OCI-LY3 (cell line): ENCODE results near the gene PRR35.

Source experiments
- H2AFZ ChIP-seq: fragments of 200-600, 300-600 bp; shearing (Covaris generic); 2 replicates; pipeline ENCODE4 v1.6.0; 2014; ENCODE audit warnings: antibody characterized with exemption, low read depth, low read length
- H3K27ac ChIP-seq: fragments of 200-600, 300-600 bp; sonication (generic); 2 replicates; pipeline ENCODE4 v1.5.1; 2014; ENCODE audit warnings: mild to moderate bottlenecking, low read length, moderate library complexity, mixed read lengths
- H3K27me3 ChIP-seq: fragments of 200-600, 300-600 bp; sonication (generic); 2 replicates; pipeline ENCODE4 v1.6.1; 2014; ENCODE audit warnings: low read depth, low read length, mixed read lengths
- H3K36me3 ChIP-seq: fragments of 200-600, 300-600 bp; sonication (generic); replicated peaks from 2 replicates; pipeline ENCODE3; 2014; ENCODE audit warnings: low read depth, low read length, mixed read lengths
- H3K4me1 ChIP-seq: fragments of 300-600, 200-600 bp; sonication (generic); 2 replicates; pipeline ENCODE4 v1.6.1; 2014; ENCODE audit warnings: low read length, mixed read lengths
- H3K4me2 ChIP-seq: fragments of 200-600, 300-600 bp; sonication (generic); 2 replicates; pipeline ENCODE4 v1.6.1; 2014; ENCODE audit warnings: low read length, mixed read lengths
- H3K4me3 ChIP-seq: fragments of 300-600, 200-600 bp; sonication (generic); 2 replicates; pipeline ENCODE4 v1.5.1; 2014; ENCODE audit warnings: antibody characterized with exemption, mild to moderate bottlenecking, low read length, moderate library complexity
- H3K79me2 ChIP-seq: fragments of 300-600, 200-600 bp; shearing (Covaris generic); 2 replicates; pipeline ENCODE4 v1.6.1; 2014; ENCODE audit warnings: mild to moderate bottlenecking, low read length, mixed read lengths
- H3K9ac ChIP-seq: fragments of 300-600, 200-600 bp; shearing (Covaris generic); 2 replicates; pipeline ENCODE4 v1.6.0; 2014; ENCODE audit warnings: mild to moderate bottlenecking, low read length, moderate library complexity
- H3K9me3 ChIP-seq: fragments of 200-600, 300-600 bp; shearing (Covaris generic); 2 replicates; pipeline ENCODE4 v1.6.1; 2014; ENCODE audit warnings: low read length, mixed read lengths; ENCODE audit not compliant: insufficient read depth
- H4K20me1 ChIP-seq: fragments of 200-600, 300-600 bp; sonication (generic); 2 replicates; pipeline ENCODE4 v1.6.1; 2016; ENCODE audit warnings: low read length, mixed read lengths; ENCODE audit not compliant: insufficient read depth
- CTCF ChIP-seq: fragments of 200-600, 300-600 bp; sonication (generic); IDR thresholded peaks from 2 replicates; pipeline ENCODE4 v1.5.1; 2014; ENCODE audit warnings: antibody characterized with exemption, low read length, low read depth
- EZH2phosphoT487 ChIP-seq: fragments of 200-600 bp; shearing (Covaris generic); IDR thresholded peaks from 2 replicates; pipeline ENCODE4 v1.6.1; 2018; ENCODE audit warnings: antibody characterized with exemption, mixed run types, low read depth

PRR35 gene

DNA sequence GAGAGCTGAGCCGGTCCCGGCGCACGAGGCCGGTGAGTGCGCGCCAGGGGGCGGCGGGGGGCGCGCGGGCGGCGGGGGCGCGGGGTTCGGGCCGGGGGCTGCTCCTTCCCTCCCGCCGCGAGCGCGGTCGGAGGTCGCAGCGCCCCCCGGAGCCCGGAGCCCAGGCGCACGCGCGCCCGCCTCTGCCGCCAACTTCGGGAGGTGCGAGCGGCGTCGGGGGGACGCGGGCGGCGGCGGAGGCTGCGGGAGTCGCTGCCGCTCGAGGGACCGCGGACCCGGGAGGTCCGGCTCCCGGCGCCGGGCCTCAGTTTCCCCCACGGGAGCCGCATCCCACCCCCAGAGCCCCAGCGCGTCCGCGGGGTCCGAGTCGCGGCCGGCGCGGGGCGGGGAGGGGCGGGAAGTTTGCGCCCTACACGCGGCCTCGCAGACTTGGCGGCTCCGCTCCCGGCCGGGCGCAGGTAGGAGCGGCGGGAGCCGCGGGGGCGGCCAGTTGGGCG lies at the start of gene PRR35:
TSS of gene PRR35 (plus strand) at position 191 of the 497 bp plus-strand sequence. CDS start 2,901 bp downstream, outside the sequence.
- Histone ChIP-seq H3K9me3 (no peaks in the 10 kb centered on the region), H3K9ac (no peak within 1 kb of the TSS), H4K20me1 (no peaks in the 10 kb centered on the region), H3K4me3 (no peak within 1 kb of the TSS), H3K79me2 (no peaks in the 10 kb centered on the region), H3K27ac (no peak within 1 kb of the TSS), H3K4me1 (no peaks in the 10 kb centered on the region), H3K36me3 (no peaks in the 10 kb centered on the region), H2AFZ (no peak within 1 kb of the TSS), H3K4me2 (no peak within 1 kb of the TSS), H3K27me3 (no peaks in the 10 kb centered on the region)
- no peak for TF ChIP-seq EZH2phosphoT487
- TF ChIP-seq CTCF = no peak

GRCh38 chr16:512802-513201 lies 47.4 kb upstream of the PRR35 start:
- Histone ChIP-seq H3K36me3 (no peaks in the 10 kb centered on the region), H3K79me2 (no peaks in the 10 kb centered on the region), H3K27me3 (no peaks in the 10 kb centered on the region), H3K9me3 (no peaks in the 10 kb centered on the region), H3K4me1 (peaks cover 5% of the 10 kb centered on the region), H3K4me3 (no peak overlapping the region), H2AFZ (no peak overlapping the region), H3K4me2 (no peak overlapping the region), H3K9ac (no peak overlapping the region), H3K27ac (no peak overlapping the region), H4K20me1 (no peaks in the 10 kb centered on the region)
- TF ChIP-seq CTCF (no peak), EZH2phosphoT487 (no peak)

DNA sequence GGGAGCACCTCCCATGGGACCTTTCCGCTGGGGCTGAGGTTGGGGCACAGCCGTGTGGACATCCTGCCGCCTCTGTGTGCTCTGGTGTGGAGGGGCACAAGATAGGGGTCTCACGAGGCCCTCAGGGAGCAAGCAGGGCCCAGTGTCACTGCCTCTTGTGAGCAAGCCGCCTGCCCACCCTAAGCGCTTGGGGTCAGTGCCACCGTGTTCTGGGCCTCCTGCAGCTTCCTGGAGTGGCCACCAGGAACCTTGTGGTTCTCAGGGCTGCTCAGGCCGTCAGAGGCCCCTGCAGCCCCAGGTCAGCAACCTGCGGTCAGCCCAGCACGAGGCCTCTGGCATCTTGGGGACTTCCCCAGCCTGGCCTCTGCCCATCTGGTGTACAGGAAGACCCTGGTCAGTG lies 46.2 kb upstream of the PRR35 start:
- no peaks in the 10 kb centered on the region for H3K79me2 ChIP-seq
- no peaks in the 10 kb centered on the region for H4K20me1 ChIP-seq
- no peak for TF ChIP-seq CTCF
- TF ChIP-seq EZH2phosphoT487 = no peak
- H3K4me1 ChIP-seq = no peaks in the 10 kb centered on the region
- no peaks in the 10 kb centered on the region for H3K27me3 ChIP-seq
- H3K4me3 ChIP-seq = no peak overlapping the region
- no peak overlapping the region for H3K4me2 ChIP-seq
- no peak overlapping the region for H3K9ac ChIP-seq
- no peaks in the 10 kb centered on the region for H3K36me3 ChIP-seq
- no peak overlapping the region for H2AFZ ChIP-seq
- no peak overlapping the region for H3K27ac ChIP-seq
- H3K9me3 ChIP-seq = no peaks in the 10 kb centered on the region

DNA sequence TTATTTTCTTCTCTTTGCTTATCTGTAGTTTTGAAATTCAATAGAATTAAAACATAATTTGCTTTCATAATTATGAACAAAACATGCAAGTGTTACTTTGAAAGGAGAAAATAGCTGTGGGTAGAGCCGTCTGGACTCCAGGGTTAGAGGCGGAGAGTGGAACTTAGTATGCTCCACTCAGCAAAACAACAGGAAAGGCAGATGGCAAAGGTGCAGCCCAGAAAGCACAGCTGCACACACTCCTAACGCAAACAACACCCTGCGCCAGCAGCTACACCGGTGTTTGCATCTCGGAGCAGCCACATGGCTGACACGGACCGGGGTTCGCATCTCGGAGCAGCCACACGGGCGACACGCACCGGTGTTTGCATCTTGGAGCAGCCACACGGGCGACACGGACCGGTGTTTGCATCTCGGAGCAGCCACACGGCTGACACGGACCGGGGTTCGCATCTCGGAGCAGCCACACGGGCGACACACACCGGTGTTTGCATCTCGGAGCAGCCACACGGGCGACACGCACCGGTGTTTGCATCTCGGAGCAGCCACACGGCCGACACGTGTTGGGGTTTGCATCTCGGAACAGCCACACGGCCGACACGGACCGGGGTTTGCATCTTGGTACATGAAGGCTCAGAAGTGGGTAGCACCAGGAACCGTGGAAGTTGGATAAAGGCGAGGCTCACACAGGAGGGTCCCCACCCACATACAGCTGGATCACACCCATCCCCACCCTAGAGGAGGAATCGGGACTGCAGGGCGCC lies 44.8 kb upstream of the PRR35 start:
- Histone ChIP-seq H3K9me3 (no peaks in the 10 kb centered on the region), H3K4me2 (no peak overlapping the region), H2AFZ (no peak overlapping the region), H4K20me1 (no peaks in the 10 kb centered on the region), H3K9ac (no peak overlapping the region), H3K27me3 (no peaks in the 10 kb centered on the region), H3K4me1 (no peaks in the 10 kb centered on the region), H3K4me3 (no peak overlapping the region), H3K79me2 (no peaks in the 10 kb centered on the region), H3K27ac (no peak overlapping the region), H3K36me3 (no peaks in the 10 kb centered on the region)
- TF ChIP-seq CTCF = no peak
- TF ChIP-seq EZH2phosphoT487 = no peak
